Measurements from ENCODE around the gene WNK2. TPM values are rescaled to one million over a fixed set of nuclear protein-coding genes. Genes with fewer than 3 reads are reported as not detected.

Gene WNK2
- total and polyA plus RNA-seq, 7 donors: 8.1 to 58.8 (median 35.5) TPM

GRCh38 chr9:93154293-93154903, 29.5 kb upstream of the WNK2 start:
- Histone ChIP-seq H3K4me3 (no peak overlapping the region), H3K27me3 (ENCODE audit: insufficient read depth in 3 of 3, low read length in 2 of 3) (no peaks in the 10 kb centered on the region), H3K36me3 (ENCODE audit: insufficient read depth in 1 of 2, low read depth in 1 of 2) (no peaks in the 10 kb centered on the region), H3K9me3 (no peaks in the 10 kb centered on the region), H3K27ac (no peak overlapping the region), H3K4me1 (no peaks in the 10 kb centered on the region)
- ATAC-seq: peak; percentile 33 to 62 (median 45)
- intact Hi-C loops (cut with DNase I): no loop called here
- WGBS, 3 donors: 79 to 81% (median 81%) methylated on average over 14 of the region's 14 CpGs
- TF ChIP-seq CTCF (IDR thresholded peaks at IDR 0.05): peak; percentile 40
- DNase-seq: no peak

- intact Hi-C loops (cut with DNase I): no loop called here
- no peak for DNase-seq
- Histone ChIP-seq H3K27ac (no peak overlapping the region), H3K4me1 (peaks cover 3% of the 10 kb centered on the region), H3K36me3 (ENCODE audit: insufficient read depth in 1 of 2, low read depth in 1 of 2) (no peaks in the 10 kb centered on the region), H3K27me3 (ENCODE audit: insufficient read depth in 3 of 3, low read length in 2 of 3) (no peaks in the 10 kb centered on the region), H3K4me3 (no peak overlapping the region), H3K9me3 (no peaks in the 10 kb centered on the region)
- 55 to 68% (median 56%) methylated on average over 16 of the region's 16 CpGs for WGBS, 3 donors
- peak in 2 of 4 donors; percentile 16 to 60 for ATAC-seq
- no peak for TF ChIP-seq CTCF (IDR thresholded peaks at IDR 0.05)
These were observed 28.0 kb upstream of the WNK2 start for GRCh38 chr9:93155716-93156474.

GRCh38 chr9:93156475-93157008, 27.4 kb upstream of the WNK2 start:
- Histone ChIP-seq H3K9me3 (no peaks in the 10 kb centered on the region), H3K4me3 (no peak overlapping the region), H3K27me3 (ENCODE audit: insufficient read depth in 3 of 3, low read length in 2 of 3) (no peaks in the 10 kb centered on the region), H3K36me3 (ENCODE audit: insufficient read depth in 1 of 2, low read depth in 1 of 2) (no peaks in the 10 kb centered on the region), H3K27ac (no peak overlapping the region), H3K4me1 (peaks cover 3% of the 10 kb centered on the region)
- TF ChIP-seq CTCF (IDR thresholded peaks at IDR 0.05): no peak
- 64 to 72% (median 71%) methylated on average over 11 of the region's 11 CpGs for WGBS, 3 donors
- intact Hi-C loops (cut with DNase I): no loop called here
- ATAC-seq (no peak), DNase-seq (no peak)

GRCh38 chr9:93159601-93160471, 24.1 kb upstream of the WNK2 start:
- peak; percentile 93 to 99 (median 97) for ATAC-seq
- no peaks in the 10 kb centered on the region for H3K27me3 ChIP-seq (ENCODE audit: insufficient read depth in 3 of 3, low read length in 2 of 3)
- H3K9me3 ChIP-seq: no peaks in the 10 kb centered on the region
- WGBS, 3 donors: 9 to 22% (median 9%) methylated on average over 19 of the region's 19 CpGs
- TF ChIP-seq CTCF (IDR thresholded peaks at IDR 0.05): peak; percentile 97
- peak overlapping the region; percentile 41 for H3K4me3 ChIP-seq
- H3K4me1 ChIP-seq: peaks cover 9% of the 10 kb centered on the region
- H3K27ac ChIP-seq: no peak overlapping the region
- peak; percentile 82 to 93 for DNase-seq
- no peaks in the 10 kb centered on the region for H3K36me3 ChIP-seq (ENCODE audit: insufficient read depth in 1 of 2, low read depth in 1 of 2)
- intact Hi-C loops (cut with DNase I): loop anchor here (1.0 to 10.0 kb wide), 5 partner anchors 53 to 405 kb away; no protein-coding TSS in a partner anchor

All from psoas muscle (tissue), 8 donors.